GM12878 (cell line): ENCODE measurements around the gene PMS1. TPM values are rescaled to one million over a fixed set of nuclear protein-coding genes. Genes with fewer than 3 reads are reported as not detected.

Experiments used
- ATAC-seq: fragments of 200-7000 bp; cut with Tn5 transposase; 3 replicates; pipeline ENCODE4 v1.9.1; 2020; ENCODE audit warnings: mild to moderate bottlenecking, moderate library complexity
- BruUV-seq: library from RNA; stranded (reverse); fragments of 400-500 nt; replicated peaks from 2 replicates; lab custom pipeline; 2021; lab: Mats Ljungman, UMichigan
- CTCF ChIA-PET: fragments of 300-600 bp; sonication (Branson Sonifier 250); formaldehyde crosslinking; extraction: SDS; loops from one replicate; lab custom pipeline; 2021; ENCODE audit warnings: inconsistent platforms; lab: Yijun Ruan, JAX
- POLR2A ChIA-PET: fragments of 350-600 bp; formaldehyde crosslinking; extraction: SDS; loops from one replicate; lab custom pipeline; 2021; ENCODE audit warnings: inconsistent platforms; lab: Charles Lee
- RAD21 ChIA-PET: fragments of 300-600 bp; sonication (Branson Sonifier 250); formaldehyde crosslinking; loops from one replicate; lab custom pipeline; 2023; ENCODE audit warnings: antibody characterized with exemption; ENCODE audit not compliant: unreplicated experiment; lab: Charles Lee
- SMC1A ChIA-PET: fragments of 300-600 bp; sonication (Branson Sonifier 250); formaldehyde crosslinking; loops from one replicate; lab custom pipeline; 2023; ENCODE audit not compliant: unreplicated experiment, uncharacterized antibody; lab: Charles Lee
- DNase-seq: peaks from one replicate; pipeline ENCODE4 v3.0.0-alpha.2; 2011; ENCODE audit warnings: low read depth, low spot score
- FAIRE-seq: peaks from 3 replicates; lab custom pipeline; 2011; peaks lifted over from hg19 to GRCh38; lab: Jason Lieb, UNC
- H2AFZ ChIP-seq: 2 replicates; pipeline ENCODE4 v1.6.0; 2011; ENCODE audit warnings: low read depth, low read length, control low read depth; ENCODE audit not compliant: control insufficient read depth
- H3K27ac ChIP-seq: 2 replicates; pipeline ENCODE4 v1.5.1; 2011; ENCODE audit warnings: control low read depth; ENCODE audit not compliant: control insufficient read depth, insufficient read depth
- H3K27me3 ChIP-seq, 2 experiments: replicated peaks in 1 of 2; 2 replicates each; pipeline versions ENCODE4 v1.6.0 to v1.6.1; 2011; ENCODE audit warnings: low read length in 1 of 2; ENCODE audit not compliant: control insufficient read depth in 2 of 2, insufficient read depth in 2 of 2
- H3K36me3 ChIP-seq, 2 experiments: 2 replicates each; pipeline ENCODE4 v1.5.1; 2011; ENCODE audit warnings: low read length in 1 of 2; ENCODE audit not compliant: control insufficient read depth in 2 of 2, insufficient read depth in 2 of 2
- H3K4me1 ChIP-seq: 2 replicates; pipeline ENCODE4 v1.6.1; 2011; ENCODE audit warnings: mild to moderate bottlenecking, low read length, moderate library complexity, mixed read lengths; ENCODE audit not compliant: control insufficient read depth, insufficient read depth
- H3K4me2 ChIP-seq: 2 replicates; pipeline ENCODE4 v1.6.0; 2011; ENCODE audit warnings: control low read depth; ENCODE audit not compliant: control insufficient read depth, insufficient read depth
- H3K4me3 ChIP-seq: fragments of 200-600 bp; sonication (generic); 2 replicates; pipeline ENCODE4 v1.5.1; 2016
- H3K79me2 ChIP-seq: 2 replicates; pipeline ENCODE4 v1.6.0; 2011; ENCODE audit warnings: low read length; ENCODE audit not compliant: control insufficient read depth, insufficient read depth
- H3K9ac ChIP-seq: 2 replicates; pipeline ENCODE4 v1.8.0; 2011; ENCODE audit warnings: low read length, control low read depth, mixed read lengths; ENCODE audit not compliant: control insufficient read depth, insufficient read depth
- H3K9me3 ChIP-seq: replicated peaks from 3 replicates; pipeline ENCODE4 v1.5.1; 2011; ENCODE audit warnings: mild to moderate bottlenecking, low read length; ENCODE audit not compliant: control insufficient read depth, insufficient read depth
- H4K20me1 ChIP-seq: 2 replicates; pipeline ENCODE4 v1.6.0; 2011; ENCODE audit not compliant: control insufficient read depth, insufficient read depth
- CBX5 ChIP-seq: sonication (generic); IDR thresholded peaks from 2 replicates; pipeline ENCODE4 v1.6.1; 2016; ENCODE audit warnings: low read depth, moderate library complexity, mild to moderate bottlenecking, inconsistent platforms
- CHD2 ChIP-seq: IDR thresholded peaks from 2 replicates; pipeline ENCODE4 v1.6.1; 2011; ENCODE audit warnings: low read depth, low read length, improper control_type of control experiment, borderline replicate concordance
- CHD4 ChIP-seq: fragments of 200-600 bp; sonication (generic); IDR thresholded peaks from 2 replicates; pipeline ENCODE4 v1.6.1; 2016; ENCODE audit warnings: mild to moderate bottlenecking
- EED ChIP-seq: sonication (generic); IDR thresholded peaks from 2 replicates; pipeline ENCODE4 v1.6.1; 2016; ENCODE audit warnings: antibody characterized with exemption, low read depth
- EGR1 ChIP-seq, 2 experiments: IDR thresholded peaks; 1 replicate in 1 of 2; 2 replicates in 1 of 2; pipeline ENCODE4 v1.6.1; 2011 to 2012; ENCODE audit warnings: low read depth in 2 of 2, low read length in 2 of 2, borderline replicate concordance in 1 of 2, mild to moderate bottlenecking in 1 of 2, moderate library complexity in 1 of 2
- EP300 ChIP-seq, 2 experiments: fragments of 150-350 bp in 1 of 2; IDR thresholded peaks; 2 replicates each; pipeline ENCODE4 v1.6.1; 2011 to 2012; ENCODE audit warnings: low read depth in 2 of 2, low read length in 2 of 2, borderline replicate concordance in 1 of 2, improper control_type of control experiment in 1 of 2, inconsistent platforms in 1 of 2; ENCODE audit not compliant: control insufficient read depth in 1 of 2
- GATAD2B ChIP-seq: fragments of 450-650 bp; conservative IDR thresholded peaks from 2 replicates; pipeline ENCODE4 v1.6.1; 2017; ENCODE audit warnings: low read depth, mild to moderate bottlenecking, moderate library complexity
- KAT2A ChIP-seq: conservative IDR thresholded peaks from 2 replicates; pipeline ENCODE4 v1.6.1; 2011; ENCODE audit warnings: low read depth, low read length; ENCODE audit not compliant: control insufficient read depth
- MEF2B ChIP-seq: fragments of 450-650 bp; IDR thresholded peaks from 2 replicates; pipeline ENCODE4 v1.6.1; 2018; ENCODE audit warnings: mild to moderate bottlenecking, moderate library complexity; ENCODE audit not compliant: partially characterized antibody, poor library complexity, severe bottlenecking
- MYB ChIP-seq: fragments of 150-350 bp; IDR thresholded peaks from 2 replicates; pipeline ENCODE4 v1.6.1; 2014; ENCODE audit warnings: mild to moderate bottlenecking, low read depth, low read length, borderline replicate concordance
- POLR2AphosphoS5 ChIP-seq: IDR thresholded peaks from 2 replicates; pipeline ENCODE4 v1.6.1; 2011; ENCODE audit warnings: mild to moderate bottlenecking, low read length, inconsistent platforms
- RAD21 ChIP-seq: IDR thresholded peaks from 2 replicates; pipeline ENCODE4 v1.6.1; 2011; ENCODE audit warnings: mild to moderate bottlenecking, low read depth, low read length, moderate library complexity; ENCODE audit not compliant: insufficient read depth
- SIX5 ChIP-seq: IDR thresholded peaks from 2 replicates; pipeline ENCODE4 v1.6.1; 2011; ENCODE audit warnings: mild to moderate bottlenecking, low read depth, low read length, moderate library complexity; ENCODE audit not compliant: severe bottlenecking
- SMAD5 ChIP-seq: IDR thresholded peaks from 2 replicates; pipeline ENCODE4 v1.6.1; 2016; ENCODE audit warnings: antibody characterized with exemption, low read depth
- SP1 ChIP-seq: IDR thresholded peaks from one replicate; pipeline ENCODE4 v1.6.1; 2011; ENCODE audit warnings: low read depth, low read length
- STAT3 ChIP-seq: IDR thresholded peaks from 2 replicates; pipeline ENCODE4 v1.6.1; 2011; ENCODE audit warnings: low read depth, low read length, improper control_type of control experiment
- TCF12 ChIP-seq: IDR thresholded peaks from 2 replicates; pipeline ENCODE4 v1.6.1; 2011; ENCODE audit warnings: low read depth, mild to moderate bottlenecking, low read length
- WGBS: methylation state at CpG from one replicate; pipeline ENCODE4 v1.1.6; 2016; ENCODE audit warnings: low lambda C conversion rate; ENCODE audit not compliant: insufficient replicate concordance, insufficient coverage; ENCODE audit errors: missing lambda C conversion rate; 5-methylcytosine and 5-hydroxymethylcytosine counted together
- in situ Hi-C: fragments of 300-500 bp; cut with MboI; formaldehyde crosslinking; loops from 9 replicates; pipeline ENCODE4 v1.14.3; 2018; ENCODE audit warnings: mixed read lengths
- intact Hi-C: fragments of 100-400 bp; cut with micrococcal nuclease; formaldehyde crosslinking; loops from one replicate; pipeline ENCODE4 v1.14.2; 2022; ENCODE audit not compliant: unreplicated experiment
- polyA plus RNA-seq, 11 experiments: library from polyadenylated mRNA; depleted of rRNA in 4 of 11; unstranded in 6 of 11; stranded (reverse) in 5 of 11; fragments of >200 nt; fragmentation: Nextera tagmentation in 4 of 11; fragmentation: Illumina TruSeq in 1 of 11; extraction: Ambion mirVana in 4 of 11; extraction: Trizol in 1 of 11; gene quantifications; 1 replicate in 1 of 11; 2 replicates in 10 of 11; pipeline versions ENCODE4 v1.2.1 to v1.2.3, GENCODE V29; 2011 to 2016; ENCODE audit warnings: inconsistent platforms in 2 of 11, missing spikeins in 2 of 11, low read depth in 1 of 11
- total RNA-seq, 4 experiments: library from RNA; depleted of rRNA in 3 of 4; stranded (reverse); fragments of >200 nt in 3 of 4; fragmentation: Illumina TruSeq in 1 of 4; extraction: Trizol in 1 of 4; gene quantifications; 2 replicates each; pipeline versions ENCODE4 v1.2.1 to v1.2.3, GENCODE V29; 2013 to 2021
- TF ChIP-seq, protein P1 (sequence below): IDR thresholded peaks from 2 replicates; pipeline ENCODE4 v1.6.1; 2011; ENCODE audit warnings: mild to moderate bottlenecking, low read depth, low read length, moderate library complexity; ENCODE audit not compliant: insufficient replicate concordance

The PMS1 gene
- total and polyA plus RNA-seq, 10 of the 15 experiments (the other 5 are each of a cell fraction or from before 2014, with no cell fraction given) = 18.7 to 50.6 (median 29.5) TPM

DNA sequence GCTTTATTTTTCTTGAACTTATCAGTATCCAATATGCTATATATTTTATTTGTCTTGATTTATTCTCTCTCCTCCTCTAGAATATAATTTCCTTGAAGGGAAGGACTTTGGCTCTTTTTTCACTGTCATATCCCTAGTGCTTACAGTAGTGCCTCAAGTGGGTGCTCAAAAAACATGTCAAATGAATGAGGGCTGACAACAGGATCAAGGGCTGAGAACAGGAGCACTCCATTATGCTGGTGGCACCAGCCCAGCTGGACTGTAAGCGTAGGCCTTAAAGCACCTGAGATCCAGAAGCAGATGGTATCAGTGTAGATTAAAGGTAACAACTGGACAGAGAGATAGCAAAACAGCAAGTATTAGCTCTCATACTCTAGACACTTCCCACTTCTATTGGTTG lies 46.3 kb downstream of the PMS1 start:
- Histone ChIP-seq H3K36me3 (peaks cover 0 to 2% of the 10 kb centered on the region in 2 experiments; a peak in 1 of 4 replicates), H3K4me1 (no peaks in the 10 kb centered on the region), H3K27me3 (no peaks in the 10 kb centered on the region), H4K20me1 (no peaks in the 10 kb centered on the region), H3K4me3 (no peak overlapping the region), H3K9me3 (no peaks in the 10 kb centered on the region), H3K9ac (no peak overlapping the region), H3K4me2 (no peak overlapping the region), H3K79me2 (no peaks in the 10 kb centered on the region), H3K27ac (no peak overlapping the region), H2AFZ (no peak overlapping the region)
- ChIA-PET SMC1A (no interaction called here), RAD21 (interaction anchor here (0.9 kb wide), 1 partner anchor 32 kb away, joined by 4 read pairs; no protein-coding TSS in a partner anchor), CTCF (interaction anchor here (1.4 kb wide), 1 partner anchor 22 kb away, joined by 3 read pairs; no protein-coding TSS in a partner anchor), POLR2A (interaction anchor here (0.6 to 1.4 kb wide), 2 partner anchors 12 to 72 kb away, joined by 3 read pairs; no protein-coding TSS in a partner anchor)
- no peak for ATAC-seq
- WGBS = 93% methylated on average over 1 of the region's 1 CpG
- BruUV-seq = no TSS peak
- in situ Hi-C loops = no loop called here
- TF ChIP-seq TCF12 (no peak), POLR2AphosphoS5 (no peak), CBX5 (no peak)
- DNase-seq = no peak
- no peak for FAIRE-seq
- intact Hi-C loops = no loop called here

DNA sequence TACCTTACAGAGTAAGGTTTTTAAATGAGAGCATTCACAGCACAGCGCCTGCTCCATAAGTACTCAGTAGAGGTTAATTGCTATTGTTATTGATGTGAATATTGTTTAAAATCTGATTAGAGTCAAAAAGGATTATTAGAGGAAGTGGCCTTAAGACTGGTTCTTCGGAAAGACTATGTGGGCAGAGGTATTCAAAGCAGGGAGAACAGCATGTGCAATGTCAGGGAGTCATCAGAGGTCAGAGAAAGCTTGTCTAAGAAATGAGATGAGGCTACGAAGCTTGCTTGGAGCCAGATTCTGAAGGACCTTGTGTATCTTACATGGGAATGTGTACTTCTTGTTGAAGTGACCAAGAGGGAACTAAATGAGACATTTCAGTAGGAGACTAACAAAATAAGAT lies 49.8 kb downstream of the PMS1 start:
- DNase-seq = no peak
- Histone ChIP-seq H3K27ac (no peak overlapping the region), H3K4me3 (no peak overlapping the region), H3K9ac (no peak overlapping the region), H3K9me3 (no peaks in the 10 kb centered on the region; the same call in 1 of the 3 replicates), H2AFZ (no peak overlapping the region), H3K79me2 (no peaks in the 10 kb centered on the region), H3K36me3 (peaks cover 0 to 5% of the 10 kb centered on the region in 2 experiments; a peak in 1 of 4 replicates), H3K27me3 (no peaks in the 10 kb centered on the region), H3K4me1 (no peaks in the 10 kb centered on the region), H4K20me1 (no peaks in the 10 kb centered on the region), H3K4me2 (no peak overlapping the region)
- RAD21 ChIA-PET = no interaction called here
- WGBS = 59% methylated on average over 3 of the region's 3 CpGs
- in situ Hi-C loops = no loop called here
- intact Hi-C loops = no loop called here
- SMC1A ChIA-PET = no interaction called here
- ATAC-seq = no peak
- POLR2A ChIA-PET = no interaction called here
- BruUV-seq = no TSS peak
- FAIRE-seq = no peak
- CTCF ChIA-PET = no interaction called here
- no peak for TF ChIP-seq EP300 (IDR thresholded peaks at IDR 0.05; ENCODE audit: borderline replicate concordance in 1 of 2, control insufficient read depth in 1 of 2, low read depth in 2 of 2, low read length in 2 of 2)
- TF ChIP-seq SMAD5 = no peak
- TF ChIP-seq, protein P1, sequence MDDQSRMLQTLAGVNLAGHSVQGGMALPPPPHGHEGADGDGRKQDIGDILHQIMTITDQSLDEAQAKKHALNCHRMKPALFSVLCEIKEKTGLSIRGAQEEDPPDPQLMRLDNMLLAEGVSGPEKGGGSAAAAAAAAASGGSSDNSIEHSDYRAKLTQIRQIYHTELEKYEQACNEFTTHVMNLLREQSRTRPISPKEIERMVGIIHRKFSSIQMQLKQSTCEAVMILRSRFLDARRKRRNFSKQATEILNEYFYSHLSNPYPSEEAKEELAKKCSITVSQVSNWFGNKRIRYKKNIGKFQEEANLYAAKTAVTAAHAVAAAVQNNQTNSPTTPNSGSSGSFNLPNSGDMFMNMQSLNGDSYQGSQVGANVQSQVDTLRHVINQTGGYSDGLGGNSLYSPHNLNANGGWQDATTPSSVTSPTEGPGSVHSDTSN = no peak
- no peak for TF ChIP-seq RAD21
- TF ChIP-seq STAT3 = no peak
- no peak for TF ChIP-seq SP1
- TF ChIP-seq SIX5 = no peak
- TF ChIP-seq EGR1 (IDR thresholded peaks at IDR 0.05; ENCODE audit: borderline replicate concordance in 1 of 2, low read depth in 2 of 2, low read length in 2 of 2) = no peak
- TF ChIP-seq GATAD2B = no peak
- TF ChIP-seq CHD2 = no peak
- TF ChIP-seq MYB = no peak
- no peak for TF ChIP-seq KAT2A
- no peak for TF ChIP-seq MEF2B
- TF ChIP-seq EED = no peak
- TF ChIP-seq POLR2AphosphoS5 = no peak
- TF ChIP-seq CHD4 = no peak
- no peak for TF ChIP-seq CBX5
